ENCODE results near the gene MYL7. TPM values are rescaled to one million over a fixed set of nuclear protein-coding genes. Genes with fewer than 3 reads are reported as not detected.

Gene MYL7
- total RNA-seq, 4 donors from 2014 or later = not detected

DNA sequence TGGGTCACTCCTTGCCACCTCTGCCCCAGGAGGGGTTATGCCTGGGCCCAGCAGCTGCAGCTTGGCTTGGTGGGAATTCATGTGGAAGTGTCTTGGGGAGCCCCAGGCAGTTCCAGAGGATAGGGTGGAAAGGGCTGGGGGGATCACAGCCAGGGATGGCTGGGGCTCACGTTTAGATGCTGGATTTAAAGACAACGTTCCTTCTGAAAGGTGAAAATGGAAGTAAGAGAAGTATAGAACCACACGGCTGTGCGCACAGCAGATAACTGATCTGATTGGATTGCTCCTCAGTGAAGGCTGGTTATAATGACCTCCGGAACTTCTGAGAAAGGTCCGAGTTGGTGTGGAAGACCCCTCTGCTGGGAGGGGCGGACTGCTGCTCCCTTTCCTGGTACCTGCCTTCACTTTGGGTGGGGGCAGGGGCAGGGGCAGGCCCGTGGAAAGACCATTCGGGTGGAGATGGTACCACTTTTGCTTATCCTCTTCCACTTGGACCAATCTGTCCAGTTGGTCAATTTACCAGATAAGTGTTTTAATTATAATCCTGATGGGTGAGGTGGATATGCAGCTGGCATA lies 7.9 kb upstream of the MYL7 start:
- Histone ChIP-seq H3K4me1 (peaks cover 0 to 20% (median 14%) of the 10 kb centered on the region in 3 donors), H3K27ac (no peak overlapping the region), H3K9me3 (no peaks in the 10 kb centered on the region), H3K36me3 (no peaks in the 10 kb centered on the region), H3K27me3 (peaks cover 20% of the 10 kb centered on the region), H3K4me3 (no peak overlapping the region)
- no peak for TF ChIP-seq POLR2A (IDR thresholded peaks at IDR 0.05)
- TF ChIP-seq POLR2AphosphoS5 (IDR thresholded peaks at IDR 0.05) = no peak
- TF ChIP-seq, protein P1, sequence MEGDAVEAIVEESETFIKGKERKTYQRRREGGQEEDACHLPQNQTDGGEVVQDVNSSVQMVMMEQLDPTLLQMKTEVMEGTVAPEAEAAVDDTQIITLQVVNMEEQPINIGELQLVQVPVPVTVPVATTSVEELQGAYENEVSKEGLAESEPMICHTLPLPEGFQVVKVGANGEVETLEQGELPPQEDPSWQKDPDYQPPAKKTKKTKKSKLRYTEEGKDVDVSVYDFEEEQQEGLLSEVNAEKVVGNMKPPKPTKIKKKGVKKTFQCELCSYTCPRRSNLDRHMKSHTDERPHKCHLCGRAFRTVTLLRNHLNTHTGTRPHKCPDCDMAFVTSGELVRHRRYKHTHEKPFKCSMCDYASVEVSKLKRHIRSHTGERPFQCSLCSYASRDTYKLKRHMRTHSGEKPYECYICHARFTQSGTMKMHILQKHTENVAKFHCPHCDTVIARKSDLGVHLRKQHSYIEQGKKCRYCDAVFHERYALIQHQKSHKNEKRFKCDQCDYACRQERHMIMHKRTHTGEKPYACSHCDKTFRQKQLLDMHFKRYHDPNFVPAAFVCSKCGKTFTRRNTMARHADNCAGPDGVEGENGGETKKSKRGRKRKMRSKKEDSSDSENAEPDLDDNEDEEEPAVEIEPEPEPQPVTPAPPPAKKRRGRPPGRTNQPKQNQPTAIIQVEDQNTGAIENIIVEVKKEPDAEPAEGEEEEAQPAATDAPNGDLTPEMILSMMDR (IDR thresholded peaks at IDR 0.05) = no peak
- TF ChIP-seq EP300 (IDR thresholded peaks at IDR 0.05) = no peak
- no peak for ATAC-seq
- WGBS, 2 donors (ENCODE audit: low coverage in 1 of 2) = 75 to 87% methylated on average over 8 to 9 of the region's 9 CpGs

DNA sequence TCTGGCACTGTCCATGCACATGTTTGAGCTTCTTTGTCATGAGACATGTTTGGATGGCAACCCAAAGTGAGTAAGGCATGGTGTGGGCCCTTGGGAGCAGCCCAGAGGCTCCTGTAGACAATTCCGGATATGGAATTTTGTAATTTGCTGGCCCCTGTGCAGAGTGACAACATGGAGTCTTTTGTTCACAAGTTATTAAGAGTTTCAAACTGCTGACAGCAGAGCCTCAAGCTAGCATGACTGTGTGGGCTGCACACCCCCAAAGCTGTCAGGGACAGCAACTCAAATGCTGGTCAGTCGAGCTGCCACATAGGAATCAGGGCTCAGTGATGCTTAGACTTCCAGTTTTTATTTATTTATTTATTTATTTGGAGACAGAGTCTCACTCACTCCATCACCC lies 7.0 kb upstream of the MYL7 start:
- Histone ChIP-seq H3K4me1 (peaks cover 0 to 20% (median 14%) of the 10 kb centered on the region in 3 donors), H3K27me3 (peaks cover 20% of the 10 kb centered on the region), H3K36me3 (no peaks in the 10 kb centered on the region), H3K4me3 (no peak overlapping the region), H3K9me3 (no peaks in the 10 kb centered on the region), H3K27ac (no peak overlapping the region)
- WGBS, 2 donors (ENCODE audit: low coverage in 1 of 2) = 67 to 92% methylated on average over 1 to 2 of the region's 2 CpGs
- TF ChIP-seq, protein P1 (IDR thresholded peaks at IDR 0.05) = no peak
- TF ChIP-seq EP300 (IDR thresholded peaks at IDR 0.05) (no peak), POLR2AphosphoS5 (IDR thresholded peaks at IDR 0.05) (no peak), POLR2A (IDR thresholded peaks at IDR 0.05) (no peak)
- ATAC-seq = no peak

DNA sequence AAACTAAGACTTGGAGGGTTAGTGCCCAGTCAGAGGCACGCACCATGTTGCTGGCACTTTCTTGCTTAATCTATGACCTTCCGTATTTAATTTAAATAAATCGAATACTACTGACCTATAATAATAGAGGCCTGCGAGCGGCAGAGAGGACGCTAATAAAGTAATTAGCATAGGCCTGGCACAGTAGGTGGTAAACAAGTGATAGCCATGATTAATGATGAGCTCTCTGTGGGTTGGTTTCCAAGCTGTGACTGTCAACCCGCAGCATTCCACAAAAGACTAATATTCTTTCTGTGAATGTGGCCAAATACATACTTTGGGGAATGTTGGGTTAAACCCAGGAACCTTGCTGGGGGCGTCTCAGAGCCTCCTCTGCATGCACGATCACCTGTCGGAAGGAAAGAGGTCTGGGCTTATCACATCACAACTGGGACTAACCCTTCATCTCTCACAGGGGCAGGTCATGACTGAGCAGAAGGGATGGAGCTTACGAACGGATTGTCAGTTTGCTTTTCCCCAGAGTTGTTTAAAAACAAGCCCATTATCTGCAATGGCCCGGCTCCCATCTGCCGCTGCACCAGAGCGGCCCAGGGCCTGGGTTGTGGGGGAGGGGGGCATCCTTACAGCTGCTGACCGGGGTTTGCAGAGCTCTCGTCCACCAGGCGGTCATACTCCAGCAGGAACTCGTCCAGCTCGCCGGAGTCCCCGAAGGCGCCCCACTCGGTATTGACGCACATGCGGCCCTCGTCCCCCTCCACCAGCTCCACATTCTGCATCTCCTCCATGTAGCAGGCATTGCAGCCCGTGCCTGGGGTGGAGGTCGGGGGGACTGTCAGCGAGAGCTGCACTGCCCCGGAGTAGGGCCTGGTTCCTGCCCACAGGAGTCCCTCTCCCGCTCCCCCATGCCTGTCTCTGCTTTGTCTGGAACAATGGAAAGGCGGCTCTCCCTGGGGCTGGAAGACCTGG lies 6.2 kb upstream of the MYL7 start:
- WGBS, 2 donors (ENCODE audit: low coverage in 1 of 2) = 66 to 68% methylated on average over 7 to 10 of the region's 33 CpGs
- TF ChIP-seq POLR2AphosphoS5 (IDR thresholded peaks at IDR 0.05) = no peak
- TF ChIP-seq, protein P1 (IDR thresholded peaks at IDR 0.05) = no peak
- TF ChIP-seq EP300 (IDR thresholded peaks at IDR 0.05) = no peak
- no peak for TF ChIP-seq POLR2A (IDR thresholded peaks at IDR 0.05)
- no peaks in the 10 kb centered on the region for H3K9me3 ChIP-seq
- no peak overlapping the region for H3K27ac ChIP-seq
- no peak for ATAC-seq
- no peak overlapping the region for H3K4me3 ChIP-seq
- H3K4me1 ChIP-seq = peaks cover 0 to 20% (median 14%) of the 10 kb centered on the region in 3 donors
- H3K27me3 ChIP-seq = peaks cover 20% of the 10 kb centered on the region
- no peaks in the 10 kb centered on the region for H3K36me3 ChIP-seq

DNA sequence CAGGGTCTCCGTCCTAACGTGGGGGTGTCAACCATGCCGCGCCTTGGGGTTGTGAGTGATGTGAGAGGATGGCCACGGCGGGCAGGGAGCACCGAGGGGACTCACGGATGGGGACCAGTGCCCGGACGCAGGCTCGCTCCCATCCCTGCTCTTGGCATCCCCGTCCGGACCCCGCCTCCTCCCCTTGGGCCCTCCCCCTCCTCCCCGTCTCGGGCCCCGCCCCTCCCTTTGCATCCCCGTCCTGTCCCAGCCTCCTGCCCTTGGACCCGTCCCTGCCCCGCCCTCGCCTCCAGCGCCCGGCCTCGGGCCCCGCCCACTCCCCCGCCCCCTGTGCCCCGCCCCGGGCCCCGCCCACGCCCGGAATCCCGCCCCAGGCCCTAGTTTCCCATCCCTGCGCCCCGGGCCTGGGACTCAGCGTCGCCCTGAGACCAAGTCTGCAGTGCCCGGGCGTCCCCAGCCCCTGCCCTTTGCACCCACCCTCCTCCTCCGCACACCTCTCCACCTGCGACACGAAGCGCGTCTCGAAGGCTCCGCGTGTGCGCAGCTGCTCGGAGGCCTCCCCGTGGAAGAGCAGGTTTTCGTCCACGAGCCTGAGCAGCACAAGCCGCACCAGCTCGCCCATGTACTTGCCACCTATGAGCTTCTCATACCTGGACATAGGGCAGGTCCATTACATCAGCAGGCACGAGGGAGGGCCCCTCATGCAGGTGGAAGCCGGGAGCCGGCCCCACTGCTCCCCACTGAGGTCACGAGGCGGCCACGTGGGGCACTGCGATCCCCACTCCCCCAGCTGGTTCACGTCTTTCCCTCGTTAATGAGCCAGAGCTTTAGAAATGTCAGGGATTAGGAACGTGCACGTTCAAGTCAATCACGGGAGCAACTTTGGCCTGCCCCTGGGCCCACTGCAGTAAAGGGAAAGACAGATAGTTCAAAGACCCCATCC lies 5.1 kb upstream of the MYL7 start:
- H3K36me3 ChIP-seq = no peaks in the 10 kb centered on the region
- peaks cover 0 to 20% (median 14%) of the 10 kb centered on the region in 3 donors for H3K4me1 ChIP-seq
- TF ChIP-seq, protein P1 (IDR thresholded peaks at IDR 0.05) = no peak
- WGBS, 2 donors (ENCODE audit: low coverage in 1 of 2) = 59% methylated on average over 6 of the region's 65 CpGs; no CpG with 5 or more reads in 1 of the 2 donors
- peaks cover 20% of the 10 kb centered on the region for H3K27me3 ChIP-seq
- peak overlapping the region; percentile 36 to 58 for H3K4me3 ChIP-seq
- peak overlapping the region in 3 of 4 donors; percentile 19 to 42 (median 38) for H3K27ac ChIP-seq
- no peaks in the 10 kb centered on the region for H3K9me3 ChIP-seq
- ATAC-seq = peak; percentile 86

Measured in gastroesophageal sphincter (tissue), 4 donors.